Measurements from ENCODE around the gene UGT3A2. TPM values are rescaled to one million over a fixed set of nuclear protein-coding genes. Genes with fewer than 3 reads are reported as not detected.

Gene UGT3A2
- total RNA-seq, 1 experiment from 2014 or later: 13.7 TPM

DNA sequence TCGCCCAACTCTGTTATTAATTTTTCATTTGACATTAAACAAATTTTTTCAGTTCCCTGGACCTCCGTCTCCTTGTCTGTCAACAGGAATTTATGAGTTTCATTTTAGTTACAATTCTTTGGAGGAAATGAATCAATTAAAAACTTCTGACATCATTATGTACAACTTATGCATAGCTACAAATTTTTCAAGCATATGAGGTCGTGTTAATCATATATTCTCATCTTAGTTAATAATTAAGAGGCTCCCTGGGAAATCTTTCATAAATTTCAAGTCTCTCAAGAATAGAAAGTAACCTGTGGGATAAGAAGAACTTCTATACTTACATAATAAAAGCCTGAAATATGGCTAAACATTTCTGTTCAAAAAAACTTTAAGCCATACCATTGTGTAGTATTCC lies 78.9 kb downstream of the UGT3A2 start:
- Histone ChIP-seq H3K23ac (ENCODE audit: insufficient read length, low read depth, low read length) (no peak overlapping the region), H2BK12ac (ENCODE audit: insufficient read length, low read depth, low read length) (no peak overlapping the region), H3K9me3 (ENCODE audit: control insufficient read depth, low read depth, low read length) (no peaks in the 10 kb centered on the region), H3K23me2 (ENCODE audit: insufficient read length, low read depth, low read length, poor library complexity, severe bottlenecking) (peaks cover 4% of the 10 kb centered on the region), H4K91ac (ENCODE audit: insufficient read length, low read depth, low read length) (no peak overlapping the region), H2AFZ (ENCODE audit: low read length) (no peak overlapping the region), H4K5ac (ENCODE audit: insufficient read length, low read depth, low read length) (no peak overlapping the region), H2BK120ac (ENCODE audit: low read depth, low read length, poor library complexity, severe bottlenecking) (no peak overlapping the region), H3K27me3 (ENCODE audit: insufficient read depth, low read length) (peaks cover 3% of the 10 kb centered on the region; the same call in 1 of the 2 replicates), H4K8ac (replicated peaks; ENCODE audit: insufficient read length, low read depth, low read length) (no peak overlapping the region), H3K4me1 (ENCODE audit: insufficient read depth, low read length) (no peaks in the 10 kb centered on the region), H3K27ac (ENCODE audit: insufficient read length, low read depth, low read length) (no peak overlapping the region), H3T11ph (ENCODE audit: low read length) (no peak overlapping the region), H4K20me1 (ENCODE audit: control insufficient read depth, insufficient read depth, insufficient read length) (no peaks in the 10 kb centered on the region), H2BK5ac (ENCODE audit: insufficient read length, low read length) (no peak overlapping the region), H2BK20ac (ENCODE audit: low read depth, low read length, poor library complexity, severe bottlenecking) (no peak overlapping the region), H3K14ac (ENCODE audit: insufficient read depth, low read length) (no peak overlapping the region), H3K9ac (ENCODE audit: extremely low read depth, insufficient read length, low read length) (no peak overlapping the region), H2BK15ac (ENCODE audit: low read depth, low read length) (no peak overlapping the region), H3K79me1 (ENCODE audit: insufficient read depth, low read depth, low read length, poor library complexity, severe bottlenecking) (no peaks in the 10 kb centered on the region), H3K4ac (ENCODE audit: low read depth, low read length) (no peak overlapping the region), H3K56ac (ENCODE audit: insufficient read length, low read depth, low read length) (no peak overlapping the region), H2AK5ac (ENCODE audit: insufficient read length, low read length) (no peak overlapping the region), H3K18ac (ENCODE audit: insufficient read length, low read depth, low read length) (no peak overlapping the region), H3K79me2 (ENCODE audit: insufficient read depth, low read length) (no peaks in the 10 kb centered on the region), H3K4me2 (ENCODE audit: insufficient read depth, insufficient read length, low read length) (no peak overlapping the region)
- Mint-ChIP-seq H3K4me3 (no peak overlapping the region), H3K27ac (no peak overlapping the region), H3K4me1 (peaks cover 14 to 20% of the 10 kb centered on the region in 2 experiments), H3K27me3 (ENCODE audit: low read depth) (peaks cover 43% of the 10 kb centered on the region), H3K9me3 (peaks cover 9 to 10% of the 10 kb centered on the region in 2 experiments), H3K36me3 (ENCODE audit: insufficient read depth in 1 of 3, low read depth in 3 of 3) (peaks cover 2 to 6% (median 3%) of the 10 kb centered on the region in 3 experiments)
- no CpG with 5 or more reads among the region's 3 CpGs for WGBS (ENCODE audit: extremely low coverage, insufficient read length, low lambda C conversion rate)
- TF ChIP-seq, protein P1, sequence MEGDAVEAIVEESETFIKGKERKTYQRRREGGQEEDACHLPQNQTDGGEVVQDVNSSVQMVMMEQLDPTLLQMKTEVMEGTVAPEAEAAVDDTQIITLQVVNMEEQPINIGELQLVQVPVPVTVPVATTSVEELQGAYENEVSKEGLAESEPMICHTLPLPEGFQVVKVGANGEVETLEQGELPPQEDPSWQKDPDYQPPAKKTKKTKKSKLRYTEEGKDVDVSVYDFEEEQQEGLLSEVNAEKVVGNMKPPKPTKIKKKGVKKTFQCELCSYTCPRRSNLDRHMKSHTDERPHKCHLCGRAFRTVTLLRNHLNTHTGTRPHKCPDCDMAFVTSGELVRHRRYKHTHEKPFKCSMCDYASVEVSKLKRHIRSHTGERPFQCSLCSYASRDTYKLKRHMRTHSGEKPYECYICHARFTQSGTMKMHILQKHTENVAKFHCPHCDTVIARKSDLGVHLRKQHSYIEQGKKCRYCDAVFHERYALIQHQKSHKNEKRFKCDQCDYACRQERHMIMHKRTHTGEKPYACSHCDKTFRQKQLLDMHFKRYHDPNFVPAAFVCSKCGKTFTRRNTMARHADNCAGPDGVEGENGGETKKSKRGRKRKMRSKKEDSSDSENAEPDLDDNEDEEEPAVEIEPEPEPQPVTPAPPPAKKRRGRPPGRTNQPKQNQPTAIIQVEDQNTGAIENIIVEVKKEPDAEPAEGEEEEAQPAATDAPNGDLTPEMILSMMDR (conservative IDR thresholded peaks at IDR 0.05): no peak
- no peak for DNase-seq

Other genes starting within 250 kb of the UGT3A2 start
- not detected in 2 replicates for gene IL7R, start 210.0 kb downstream of the UGT3A2 start, total RNA-seq (2021)
- not detected in 2 replicates for gene CAPSL, start 128.3 kb downstream of the UGT3A2 start, total RNA-seq (2021)
- 1.8 and 2.0 TPM in 2 replicates for gene UGT3A1, start 75.5 kb downstream of the UGT3A2 start, total RNA-seq (2021)
- gene LMBRD2, start 85.0 kb upstream of the UGT3A2 start, total RNA-seq (2021): 4.3 and 5.3 TPM in 2 replicates
- gene SKP2, start 85.2 kb upstream of the UGT3A2 start, total RNA-seq (2021): 100 and 103 TPM in 2 replicates
- gene NADK2, start 175.0 kb upstream of the UGT3A2 start, total RNA-seq (2021): 12.2 and 12.4 TPM in 2 replicates
- not detected in 2 replicates for gene RANBP3L, start 235.0 kb upstream of the UGT3A2 start, total RNA-seq (2021)

Measured in H9 (cell line).